GM21360 (cell line): ENCODE results near the gene CD300H.
"Not testable (repeated sequence)": the region's sequence is repeated elsewhere in the genome, so short reads cannot be mapped to it uniquely, and the experiment has no call there.

Source experiments
- ATAC-seq: cut with Tn5 transposase; IDR thresholded peaks from one replicate; pipeline ENCODE4 v1.9.1; 2021; ENCODE audit warnings: mild to moderate bottlenecking, moderate library complexity; ENCODE audit not compliant: unreplicated experiment

Gene CD300H

DNA sequence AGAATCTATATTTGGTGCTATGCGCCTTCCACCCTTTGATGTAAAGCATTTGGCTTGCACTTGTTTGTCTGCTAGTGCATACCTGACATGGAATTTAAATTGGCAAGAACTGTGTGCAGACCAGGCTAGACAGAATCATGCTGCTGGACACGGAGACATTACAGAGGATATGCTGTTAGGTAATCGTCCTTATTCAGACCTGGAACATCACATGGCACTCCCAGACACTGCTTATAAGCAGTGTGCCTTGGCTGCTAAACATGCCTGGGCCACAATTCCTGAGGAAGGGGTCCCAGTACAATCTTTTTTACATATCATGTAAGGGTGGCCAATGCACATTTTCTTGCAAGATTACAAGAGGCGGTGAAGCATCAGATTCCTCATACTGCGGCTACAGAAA, 18.4 kb upstream of the CD300H start:
- ATAC-seq, result no peak

DNA sequence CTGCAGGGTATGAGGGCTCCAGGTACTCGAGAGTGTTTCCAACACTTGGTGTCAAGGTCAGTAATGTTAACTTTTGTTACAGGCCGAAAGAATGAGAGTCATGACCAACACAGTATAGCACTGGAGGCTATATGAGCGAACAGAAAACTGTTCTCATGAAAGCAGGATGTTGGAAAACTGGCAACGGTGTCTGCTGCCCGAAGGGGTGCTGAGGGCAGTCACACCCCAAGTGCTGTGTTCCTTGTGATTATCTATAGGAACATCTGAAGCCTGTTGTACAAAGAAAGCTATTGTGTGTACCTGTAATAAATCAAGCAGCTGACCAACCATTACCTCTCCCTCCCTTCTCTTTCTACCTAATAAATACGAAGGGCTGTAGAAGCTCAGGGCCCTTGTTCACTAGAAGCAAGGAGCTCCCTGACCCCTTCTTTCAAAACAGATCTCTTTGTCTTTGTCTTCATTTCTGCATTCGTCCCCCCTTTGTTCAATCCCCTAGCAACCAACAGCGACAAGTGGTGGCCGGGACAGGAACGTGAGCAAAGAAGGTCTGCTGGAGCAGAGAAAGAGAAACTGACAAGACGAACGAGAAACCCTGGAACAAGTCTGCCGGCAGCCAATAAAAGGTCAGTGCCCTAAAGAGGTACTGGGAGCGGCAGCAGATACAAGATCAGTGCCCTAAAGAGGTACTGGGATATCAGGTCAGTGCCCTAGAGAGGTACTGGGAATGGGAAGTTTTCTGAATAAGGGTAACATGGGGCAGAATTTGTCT, 17.2 kb upstream of the CD300H start:
- no peak for ATAC-seq

DNA sequence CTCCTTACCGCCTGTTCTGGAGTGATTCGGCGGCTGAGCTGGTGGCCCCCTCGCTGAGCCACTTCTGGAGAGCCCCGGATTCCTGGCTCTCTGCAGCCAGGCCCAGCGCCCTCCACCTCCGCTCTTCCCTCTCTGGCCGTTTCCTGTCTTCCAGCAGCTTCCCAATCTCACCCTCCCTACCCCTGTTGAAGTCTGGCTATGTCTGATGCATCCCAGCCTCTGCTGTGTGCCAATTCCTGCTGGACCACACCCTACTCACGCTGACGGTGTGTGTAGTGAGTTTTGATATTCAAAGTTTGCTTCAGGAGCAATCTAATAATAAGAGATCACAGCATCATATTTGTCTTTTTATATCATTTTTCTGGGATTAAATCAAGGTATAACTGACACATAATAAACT, 15.3 kb upstream of the CD300H start:
- no peak for ATAC-seq

DNA sequence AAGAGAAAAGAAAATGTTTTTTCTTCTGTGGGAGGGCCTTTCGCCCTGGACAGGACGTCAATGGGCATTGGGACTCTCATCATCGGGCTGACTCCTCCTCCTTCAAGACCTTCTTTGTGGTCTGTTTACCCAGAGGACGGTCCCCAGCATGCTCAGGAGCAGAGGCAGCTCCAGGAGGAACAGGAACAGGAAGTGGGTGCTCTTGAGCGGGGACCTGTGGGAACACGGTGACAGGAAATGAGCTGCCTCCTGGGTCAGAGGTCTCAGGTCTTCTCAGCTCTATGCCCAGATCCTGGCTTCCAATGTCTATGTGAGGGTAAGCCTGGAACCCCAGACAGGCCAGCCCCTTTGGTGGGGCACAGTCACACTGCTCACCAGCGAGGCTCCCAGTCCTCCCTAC, 12.6 kb upstream of the CD300H start:
- no peak for ATAC-seq

DNA sequence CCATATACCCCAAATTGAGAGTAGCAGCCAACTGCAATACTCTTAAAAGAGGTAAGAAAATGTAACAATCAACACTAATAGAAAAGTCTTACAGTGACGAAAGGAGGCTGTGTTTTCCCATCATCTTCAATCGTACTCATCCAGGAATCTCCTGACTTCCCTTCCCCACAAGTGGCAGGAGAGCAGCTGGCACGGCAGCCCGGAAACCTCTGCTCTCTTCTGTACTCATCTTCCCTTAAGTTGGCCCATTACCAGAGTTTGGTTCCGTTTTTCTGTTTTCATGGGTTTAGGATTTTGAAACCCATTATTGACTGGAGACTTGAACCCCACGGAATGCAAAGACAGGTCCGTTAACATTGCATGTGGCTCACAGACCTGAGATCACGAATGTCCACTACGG, 11.7 kb upstream of the CD300H start:
- no peak for ATAC-seq

DNA sequence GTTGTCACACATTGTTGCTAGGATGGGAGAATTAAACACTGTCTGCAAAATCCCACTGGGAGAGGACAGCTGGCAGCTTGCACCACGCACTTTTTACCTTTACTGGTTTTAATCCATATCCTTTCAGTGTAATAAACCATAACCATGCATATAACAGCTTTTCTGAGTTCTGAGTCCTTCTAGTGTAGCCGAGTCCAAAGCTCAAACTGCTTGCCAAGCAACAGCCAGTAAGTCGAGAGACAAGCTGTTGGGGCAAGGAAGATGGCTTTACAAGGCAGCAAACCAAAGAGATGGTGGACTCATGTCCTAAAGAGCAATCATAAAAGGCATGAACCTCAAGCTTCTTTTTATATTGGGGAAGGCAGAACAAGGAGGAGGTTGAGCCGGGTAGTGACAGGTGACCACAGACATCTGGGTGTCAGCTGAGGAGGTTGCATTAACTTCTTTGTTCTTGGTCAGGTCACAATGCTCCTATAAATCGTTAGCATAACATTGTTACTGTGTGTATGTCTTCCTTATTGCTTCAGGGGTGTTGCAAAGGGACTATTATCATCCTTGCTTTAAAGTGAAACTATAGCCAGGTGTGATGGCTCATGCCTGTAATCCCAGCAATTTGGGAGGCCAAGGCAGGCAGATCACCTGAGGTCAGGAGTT, 7.3 kb upstream of the CD300H start:
- no peak for ATAC-seq

DNA sequence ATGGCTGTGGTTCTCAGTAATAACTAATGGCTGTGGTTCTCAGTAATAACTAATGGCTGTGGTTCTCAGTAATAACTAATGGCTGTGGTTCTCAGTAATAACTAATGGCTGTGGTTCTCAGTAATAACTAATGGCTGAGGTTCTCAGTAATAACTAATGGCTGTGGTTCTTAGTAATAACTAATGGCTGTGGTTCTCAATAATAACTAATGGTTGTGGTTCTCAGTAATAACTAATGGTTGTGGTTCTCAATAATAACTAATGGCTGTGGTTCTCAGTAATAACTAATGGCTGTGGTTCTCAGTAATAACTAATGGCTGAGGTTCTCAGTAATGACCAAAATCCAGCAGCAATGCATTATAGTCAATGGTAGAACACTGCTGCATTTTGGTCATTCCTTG, 6.3 kb upstream of the CD300H start:
- ATAC-seq, result not testable (repeated sequence)

DNA sequence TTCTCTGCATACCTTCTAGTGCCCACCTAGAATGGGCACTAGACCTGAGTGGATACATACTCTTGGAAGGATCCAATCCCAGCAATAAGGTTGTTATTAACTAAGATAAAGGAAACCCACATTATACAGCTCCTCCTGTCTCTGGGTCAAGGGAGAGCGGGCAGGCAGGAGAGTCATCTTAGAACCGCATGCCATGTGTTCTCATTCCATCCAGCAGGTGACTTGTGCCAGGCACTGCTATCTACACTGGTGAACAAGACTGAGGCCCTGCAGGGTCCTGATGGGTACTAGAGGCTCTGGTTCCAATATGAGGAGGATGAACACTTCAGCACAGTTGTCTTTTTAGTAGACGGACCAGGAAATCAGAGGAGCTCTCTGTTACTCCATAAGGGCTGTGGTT, 5.9 kb upstream of the CD300H start:
- ATAC-seq, result no peak

DNA sequence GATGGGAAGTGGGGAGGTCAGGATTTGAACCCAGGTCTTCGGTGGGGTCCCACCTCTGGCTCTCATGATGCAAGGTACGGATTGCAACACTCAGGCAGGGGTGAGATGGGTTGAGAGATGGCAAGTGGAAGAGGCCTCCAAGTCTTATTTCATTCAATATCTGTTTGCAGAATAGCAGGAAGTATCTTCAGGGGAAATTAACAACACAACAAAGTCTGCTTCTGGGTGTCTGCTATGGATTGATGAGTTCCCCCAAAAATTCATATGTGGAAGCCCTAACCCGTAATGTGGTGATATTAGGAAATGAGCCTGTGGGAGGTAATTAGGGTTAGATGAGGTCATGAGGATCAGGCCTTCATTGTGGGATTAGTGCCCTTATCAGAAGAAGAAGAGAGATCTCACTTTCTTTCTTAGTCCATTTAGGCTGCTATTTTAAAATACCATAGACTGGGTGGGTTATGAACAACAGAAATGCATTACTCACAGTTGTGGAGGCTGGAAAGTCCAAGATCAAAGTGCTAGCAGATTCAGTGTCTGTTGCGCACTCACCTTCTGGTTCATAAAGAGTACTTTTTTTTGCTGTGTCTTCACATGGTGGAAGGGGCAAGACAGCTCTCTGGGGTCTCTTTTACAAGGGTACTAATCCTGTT, 4.4 kb upstream of the CD300H start:
- ATAC-seq, result no peak

DNA sequence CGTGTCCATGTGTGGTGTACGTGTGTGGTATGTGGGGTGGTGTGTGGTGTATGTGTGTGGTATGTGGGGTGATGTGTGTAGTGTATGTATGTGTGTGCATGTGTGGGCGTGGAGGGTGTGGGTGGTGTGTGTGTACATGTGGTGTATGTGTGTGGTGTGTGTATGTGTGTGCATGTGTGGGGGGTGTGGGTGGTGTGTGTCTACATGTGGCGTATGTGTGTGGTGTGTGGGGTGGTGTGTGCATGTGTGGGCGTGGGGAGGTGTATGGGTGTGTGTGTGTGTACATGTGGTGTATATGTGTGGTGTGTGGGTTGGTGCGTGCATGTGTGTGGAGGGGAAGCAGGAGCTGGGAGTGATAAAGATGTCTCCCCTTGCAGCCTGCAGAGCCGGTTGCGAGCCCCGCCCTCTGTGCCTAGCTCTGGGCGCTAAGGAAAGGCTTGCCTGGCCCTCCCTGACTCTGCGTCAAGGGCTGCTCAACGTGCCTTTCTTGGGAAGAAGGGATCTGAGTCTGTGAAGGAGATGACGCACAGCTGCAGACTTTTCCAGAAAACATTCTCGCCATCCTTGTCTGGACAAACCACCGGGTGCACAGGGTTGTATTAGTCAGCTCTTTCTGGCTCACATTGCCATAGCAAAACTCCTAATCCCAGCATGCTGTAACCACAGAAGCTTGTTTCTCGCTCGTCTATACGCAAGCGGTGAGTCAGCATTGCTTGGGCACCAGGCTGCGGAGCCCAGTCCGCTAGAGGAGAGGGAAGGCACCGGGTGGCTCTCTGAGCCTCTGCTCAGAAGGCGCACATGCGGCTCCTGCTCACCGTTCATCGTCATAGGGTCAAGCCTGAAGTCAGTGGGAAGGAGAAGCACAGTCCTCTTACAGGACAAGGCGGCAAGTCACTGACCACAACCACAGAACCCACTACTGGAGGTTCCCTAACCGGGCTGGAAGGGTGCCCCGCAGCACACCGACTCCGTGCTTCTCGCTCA, 2.0 kb upstream of the CD300H start:
- ATAC-seq, result no peak

DNA sequence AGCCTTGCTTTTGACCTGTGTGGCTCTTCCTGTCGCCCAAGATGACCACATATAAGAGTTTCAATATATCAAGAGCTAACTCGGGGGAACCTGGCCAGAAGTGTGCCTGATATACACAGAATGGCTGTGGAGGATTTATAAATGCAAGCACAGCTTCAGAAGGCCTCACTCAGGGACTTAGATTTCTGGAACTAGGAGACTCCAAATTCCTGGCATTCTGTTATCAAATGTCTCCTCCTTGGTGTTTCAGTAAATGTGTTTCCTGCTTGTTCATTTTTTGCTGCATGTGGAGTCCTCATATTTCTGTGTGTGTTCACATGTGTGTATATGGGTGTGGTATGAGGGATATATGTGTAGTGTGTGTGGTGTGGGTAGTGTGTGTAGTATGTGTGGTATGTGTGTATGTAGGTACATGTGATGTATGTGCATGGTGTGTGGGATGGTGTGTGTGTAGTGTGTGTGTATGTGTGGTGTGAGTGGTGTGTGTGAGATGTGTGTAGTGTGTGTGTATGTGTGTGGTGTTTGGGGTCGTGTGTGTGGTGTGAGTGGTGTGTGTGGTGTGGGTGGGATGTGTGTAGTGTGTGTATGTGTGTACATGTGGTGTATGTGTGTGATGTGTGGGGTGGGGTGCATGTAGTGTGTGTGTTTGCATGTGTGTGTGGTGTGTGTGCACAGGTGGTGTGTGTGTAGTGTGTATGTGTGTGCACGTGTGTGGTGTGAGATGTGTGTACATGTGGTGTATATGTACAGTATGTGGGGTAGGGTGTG, 981 bp upstream of the CD300H start:
- ATAC-seq, result no peak

DNA sequence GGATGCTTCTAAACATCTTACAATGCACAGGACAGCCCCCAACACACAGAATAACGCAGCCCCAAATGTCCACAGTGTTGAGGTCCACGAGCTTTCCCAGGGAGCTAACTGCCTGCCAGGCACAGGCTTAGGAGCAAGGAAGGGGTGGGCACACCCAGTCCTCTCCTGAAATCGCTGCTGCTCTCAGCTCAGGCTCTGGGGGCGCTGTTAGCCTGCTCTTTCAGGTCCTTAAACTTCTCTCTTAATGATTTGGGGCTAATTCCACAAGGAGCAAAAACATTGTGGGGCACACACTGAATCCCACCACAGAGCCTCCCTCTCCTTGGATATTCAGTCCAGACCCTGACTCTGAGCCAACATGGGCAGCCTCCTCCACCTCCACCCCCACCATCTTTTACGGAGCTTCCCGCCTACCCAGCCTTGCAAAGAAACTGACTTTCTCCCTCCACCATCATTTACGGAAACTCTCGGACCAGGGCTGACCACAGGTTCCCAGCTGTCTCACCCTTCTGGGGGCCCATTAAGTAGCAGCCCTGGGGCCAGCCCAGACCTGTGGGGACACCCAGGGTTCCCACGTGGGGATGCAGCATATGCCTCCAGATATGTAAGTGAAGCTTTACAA, 1.1 kb downstream of the CD300H start:
- ATAC-seq, result no peak

DNA sequence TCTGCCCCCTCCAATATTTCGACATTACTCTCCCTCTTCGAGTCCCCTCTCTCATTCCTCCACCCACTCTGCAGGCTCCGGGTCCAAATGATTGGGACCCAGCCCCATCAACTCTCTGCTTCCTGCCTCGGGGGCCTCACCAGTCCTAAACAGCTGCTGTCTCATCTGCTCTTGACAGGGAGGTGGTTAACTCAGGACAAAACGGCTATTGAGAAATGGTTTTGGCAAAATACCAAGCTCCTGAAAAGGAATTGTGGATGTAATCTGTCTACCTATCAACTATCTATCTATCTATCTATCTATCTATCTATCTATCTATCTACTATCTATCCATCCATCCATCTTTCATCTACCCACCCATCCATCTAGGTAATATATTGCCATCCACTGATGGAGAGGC, 2.2 kb downstream of the CD300H start:
- ATAC-seq, result no peak

DNA sequence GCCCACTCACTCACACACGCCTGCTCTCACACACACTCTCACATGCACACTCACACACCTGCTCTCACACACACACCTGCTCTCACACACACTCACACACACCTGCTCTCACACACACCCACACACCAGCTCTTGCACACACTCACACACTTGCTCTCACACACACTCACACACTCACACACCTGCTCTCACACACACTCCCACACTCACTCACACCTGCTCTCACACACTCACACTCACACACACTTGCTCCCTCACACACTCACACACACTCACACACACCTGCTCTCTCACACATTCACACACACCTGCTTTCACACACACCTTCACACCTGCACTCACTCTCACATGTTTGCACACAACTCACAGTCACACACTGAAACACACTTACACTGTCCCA, 4.0 kb downstream of the CD300H start:
- ATAC-seq, result no peak

DNA sequence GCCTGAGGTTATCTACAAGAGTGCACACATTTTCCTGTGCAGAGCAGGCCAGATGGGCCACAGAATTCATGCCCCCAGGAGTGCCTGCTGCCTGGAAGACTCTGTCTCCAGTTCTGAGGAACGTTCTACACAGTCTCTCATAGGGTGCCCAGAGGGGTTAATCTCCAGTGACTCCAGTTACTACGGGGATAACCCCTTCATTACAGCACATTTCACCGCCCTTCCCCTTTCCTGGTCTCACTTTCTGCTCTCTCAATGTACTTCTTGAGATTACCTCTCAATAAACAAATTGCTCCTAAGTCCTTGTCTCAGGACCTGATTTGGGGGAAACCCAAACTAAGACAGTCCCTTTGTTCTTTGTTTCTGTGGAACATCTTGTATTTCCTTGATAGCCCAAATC, 5.7 kb downstream of the CD300H start:
- no peak for ATAC-seq

DNA sequence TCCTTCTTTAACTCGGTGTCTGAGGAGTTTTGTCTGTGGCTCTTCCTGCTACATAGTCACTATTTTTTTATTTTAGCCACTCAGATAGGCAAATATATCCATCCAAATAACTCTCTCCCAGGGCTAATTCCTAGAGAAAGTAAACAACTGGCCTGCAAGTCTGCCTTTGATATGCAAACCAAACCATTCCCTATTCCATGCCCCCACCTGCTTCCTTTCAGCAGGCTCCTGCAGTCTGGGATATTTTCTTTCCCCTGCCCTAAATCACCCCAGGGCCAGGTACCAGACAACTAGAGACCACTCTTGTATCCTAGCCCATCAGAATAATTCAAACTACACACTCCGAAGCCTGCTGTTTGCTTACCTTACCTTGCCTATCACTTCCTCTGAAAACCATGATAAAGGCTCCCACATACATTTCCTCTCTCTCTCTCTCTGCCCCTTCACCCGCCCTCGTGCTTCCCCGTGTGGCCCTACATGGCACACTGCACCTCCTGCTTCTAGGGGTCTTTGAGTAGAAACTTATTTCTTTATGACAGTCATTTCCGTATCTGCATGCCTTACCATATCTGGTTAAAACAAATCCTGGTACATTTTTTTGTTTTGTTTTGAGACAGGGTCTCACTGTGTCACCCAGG, 8.3 kb downstream of the CD300H start:
- ATAC-seq, result no peak

DNA sequence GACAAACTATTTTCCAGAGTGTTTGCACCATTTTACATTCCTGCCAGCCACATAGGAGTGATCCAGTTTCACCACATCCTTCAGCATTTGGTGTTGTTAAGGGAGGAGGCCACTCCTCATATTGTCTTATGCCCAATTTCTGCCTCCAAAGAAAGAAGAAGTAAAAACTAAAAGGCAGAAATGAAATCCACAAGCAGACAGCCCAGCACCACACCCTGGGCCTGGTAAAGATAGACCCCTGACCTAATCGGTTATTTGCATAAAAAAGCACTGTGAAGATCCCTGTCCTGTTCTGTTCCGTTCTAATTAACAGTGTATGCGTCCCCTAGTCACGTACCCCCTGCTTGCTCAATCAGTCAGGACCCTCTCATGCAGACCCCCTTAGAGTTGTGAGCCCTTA, 8.9 kb downstream of the CD300H start:
- not testable (repeated sequence) for ATAC-seq

DNA sequence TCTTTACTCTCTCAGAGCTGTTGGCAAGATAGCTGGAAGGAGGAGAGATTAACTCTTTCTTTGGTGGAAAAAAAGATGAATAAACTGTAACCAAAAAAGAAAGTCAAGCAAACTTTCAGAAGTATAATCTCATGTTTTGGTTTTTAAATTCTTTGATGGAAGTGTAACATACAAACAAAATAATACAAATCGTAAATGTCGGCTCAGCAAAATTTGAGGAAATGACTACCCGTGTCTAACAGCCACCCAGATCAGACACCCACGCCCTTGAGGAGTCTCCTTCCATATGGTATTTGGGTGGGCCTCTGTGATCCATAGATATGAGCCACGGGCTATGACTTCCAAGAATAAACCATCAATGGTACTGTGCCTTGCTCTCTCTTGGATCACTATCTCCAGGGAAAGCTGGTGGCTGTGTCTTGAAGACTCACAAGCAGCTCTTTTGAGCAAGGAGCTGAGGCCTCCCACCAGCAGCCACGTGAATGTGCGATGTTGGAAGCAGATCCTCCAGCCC, 11.8 kb downstream of the CD300H start:
- no peak for ATAC-seq

DNA sequence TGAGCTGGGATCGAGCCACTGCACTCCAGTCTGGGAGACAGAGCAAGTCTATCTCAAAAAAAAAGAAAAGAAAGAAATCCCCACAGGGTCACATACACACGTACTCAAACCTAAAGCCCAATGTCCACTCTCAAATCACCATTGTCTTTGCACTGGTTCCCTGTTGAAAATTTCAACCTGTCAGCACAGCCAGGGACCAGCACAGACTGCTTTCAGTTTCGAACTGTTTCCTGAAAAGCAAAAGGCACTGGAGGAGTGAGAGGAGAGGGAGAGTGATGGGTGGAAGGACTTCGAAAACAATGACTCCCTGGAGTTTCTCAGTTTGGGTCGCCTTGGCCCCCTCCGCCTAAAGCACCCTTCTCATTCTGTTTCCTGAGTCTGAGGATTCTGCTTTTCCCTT, 12.4 kb downstream of the CD300H start:
- ATAC-seq, result no peak
